Nephron progenitor cell (in vitro differentiated cells): ENCODE measurements around the gene GRIK3.

ENCODE experiments used
- DNase-seq: peaks from one replicate; pipeline ENCODE4 v3.0.0; 2021
- H3K27ac Mint-ChIP-seq: 2 replicates; pipeline ENCODE4 v1.8.0; 2021; ENCODE audit warnings: mild to moderate bottlenecking, moderate library complexity, mixed read lengths
- H3K27me3 Mint-ChIP-seq: 2 replicates; pipeline ENCODE4 v1.8.0; 2021; ENCODE audit warnings: mild to moderate bottlenecking, low read depth, mixed read lengths; ENCODE audit not compliant: poor library complexity
- H3K36me3 Mint-ChIP-seq: 2 replicates; pipeline ENCODE4 v1.8.0; 2021; ENCODE audit warnings: low read depth, mixed read lengths
- H3K4me1 Mint-ChIP-seq: 2 replicates; pipeline ENCODE4 v1.8.0; 2021; ENCODE audit warnings: mixed read lengths
- H3K4me3 Mint-ChIP-seq: 2 replicates; pipeline ENCODE4 v1.8.0; 2021; ENCODE audit warnings: mild to moderate bottlenecking, moderate library complexity, mixed read lengths
- H3K9me3 Mint-ChIP-seq: 2 replicates; pipeline ENCODE4 v1.8.0; 2021; ENCODE audit warnings: mild to moderate bottlenecking, moderate library complexity, mixed read lengths
- TF ChIP-seq, protein P1 (sequence below): fragments of 200-600 bp; sonication (generic); IDR thresholded peaks from 2 replicates; pipeline ENCODE4 v1.5.0; 2021; ENCODE audit warnings: antibody characterized with exemption

The GRIK3 gene

DNA sequence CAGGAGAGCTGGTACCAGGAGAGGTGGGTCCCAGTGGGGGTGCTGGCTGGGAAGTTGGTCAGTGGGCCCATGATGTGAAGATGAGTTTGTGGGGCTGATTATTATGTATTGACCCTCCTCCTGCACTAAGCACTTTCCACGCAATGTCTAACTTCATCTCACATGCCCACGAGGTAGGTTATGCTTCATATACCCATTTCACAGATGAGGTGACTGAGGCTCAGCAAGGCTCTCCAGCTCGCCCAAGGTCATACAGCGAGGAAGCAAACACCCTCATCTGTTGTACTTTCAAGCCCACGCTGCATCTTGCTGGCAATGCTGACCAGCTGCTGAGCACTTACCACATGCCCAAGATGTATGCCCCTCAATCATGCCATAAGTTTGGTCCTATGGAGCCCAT lies 175.8 kb downstream of the GRIK3 start:
- DNase-seq: no peak
- TF ChIP-seq, protein P1, sequence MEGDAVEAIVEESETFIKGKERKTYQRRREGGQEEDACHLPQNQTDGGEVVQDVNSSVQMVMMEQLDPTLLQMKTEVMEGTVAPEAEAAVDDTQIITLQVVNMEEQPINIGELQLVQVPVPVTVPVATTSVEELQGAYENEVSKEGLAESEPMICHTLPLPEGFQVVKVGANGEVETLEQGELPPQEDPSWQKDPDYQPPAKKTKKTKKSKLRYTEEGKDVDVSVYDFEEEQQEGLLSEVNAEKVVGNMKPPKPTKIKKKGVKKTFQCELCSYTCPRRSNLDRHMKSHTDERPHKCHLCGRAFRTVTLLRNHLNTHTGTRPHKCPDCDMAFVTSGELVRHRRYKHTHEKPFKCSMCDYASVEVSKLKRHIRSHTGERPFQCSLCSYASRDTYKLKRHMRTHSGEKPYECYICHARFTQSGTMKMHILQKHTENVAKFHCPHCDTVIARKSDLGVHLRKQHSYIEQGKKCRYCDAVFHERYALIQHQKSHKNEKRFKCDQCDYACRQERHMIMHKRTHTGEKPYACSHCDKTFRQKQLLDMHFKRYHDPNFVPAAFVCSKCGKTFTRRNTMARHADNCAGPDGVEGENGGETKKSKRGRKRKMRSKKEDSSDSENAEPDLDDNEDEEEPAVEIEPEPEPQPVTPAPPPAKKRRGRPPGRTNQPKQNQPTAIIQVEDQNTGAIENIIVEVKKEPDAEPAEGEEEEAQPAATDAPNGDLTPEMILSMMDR: no peak
- H3K4me3 Mint-ChIP-seq: no peak overlapping the region
- no peaks in the 10 kb centered on the region for H3K36me3 Mint-ChIP-seq
- H3K9me3 Mint-ChIP-seq: no peaks in the 10 kb centered on the region
- H3K27ac Mint-ChIP-seq: no peak overlapping the region
- peaks cover 23% of the 10 kb centered on the region for H3K27me3 Mint-ChIP-seq
- H3K4me1 Mint-ChIP-seq: peaks cover 13% of the 10 kb centered on the region

DNA sequence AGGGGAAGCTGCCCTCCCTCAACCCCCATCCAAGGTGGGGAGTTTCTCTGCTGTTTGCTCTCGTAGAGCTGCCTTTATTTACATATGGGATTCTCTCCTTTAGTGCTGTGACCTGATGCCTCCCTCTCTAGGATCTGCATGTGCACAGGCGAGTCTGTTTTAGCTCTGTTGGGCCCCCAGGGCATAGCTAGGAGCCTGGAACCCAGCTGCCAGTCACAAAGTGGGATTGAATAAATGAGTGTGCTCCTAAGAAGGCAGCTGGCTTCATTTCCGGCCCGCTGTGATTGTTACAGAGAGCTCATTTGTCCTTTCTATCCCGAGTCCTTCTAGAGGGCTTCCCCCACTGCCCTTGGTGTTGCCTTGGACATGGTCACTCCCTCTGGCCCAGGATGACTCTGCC lies 176.6 kb downstream of the GRIK3 start:
- no peak overlapping the region for H3K4me3 Mint-ChIP-seq
- no peak overlapping the region for H3K27ac Mint-ChIP-seq
- TF ChIP-seq, protein P1: no peak
- no peaks in the 10 kb centered on the region for H3K36me3 Mint-ChIP-seq
- H3K4me1 Mint-ChIP-seq: peaks cover 13% of the 10 kb centered on the region
- peaks cover 23% of the 10 kb centered on the region for H3K27me3 Mint-ChIP-seq
- DNase-seq: no peak
- H3K9me3 Mint-ChIP-seq: no peaks in the 10 kb centered on the region

DNA sequence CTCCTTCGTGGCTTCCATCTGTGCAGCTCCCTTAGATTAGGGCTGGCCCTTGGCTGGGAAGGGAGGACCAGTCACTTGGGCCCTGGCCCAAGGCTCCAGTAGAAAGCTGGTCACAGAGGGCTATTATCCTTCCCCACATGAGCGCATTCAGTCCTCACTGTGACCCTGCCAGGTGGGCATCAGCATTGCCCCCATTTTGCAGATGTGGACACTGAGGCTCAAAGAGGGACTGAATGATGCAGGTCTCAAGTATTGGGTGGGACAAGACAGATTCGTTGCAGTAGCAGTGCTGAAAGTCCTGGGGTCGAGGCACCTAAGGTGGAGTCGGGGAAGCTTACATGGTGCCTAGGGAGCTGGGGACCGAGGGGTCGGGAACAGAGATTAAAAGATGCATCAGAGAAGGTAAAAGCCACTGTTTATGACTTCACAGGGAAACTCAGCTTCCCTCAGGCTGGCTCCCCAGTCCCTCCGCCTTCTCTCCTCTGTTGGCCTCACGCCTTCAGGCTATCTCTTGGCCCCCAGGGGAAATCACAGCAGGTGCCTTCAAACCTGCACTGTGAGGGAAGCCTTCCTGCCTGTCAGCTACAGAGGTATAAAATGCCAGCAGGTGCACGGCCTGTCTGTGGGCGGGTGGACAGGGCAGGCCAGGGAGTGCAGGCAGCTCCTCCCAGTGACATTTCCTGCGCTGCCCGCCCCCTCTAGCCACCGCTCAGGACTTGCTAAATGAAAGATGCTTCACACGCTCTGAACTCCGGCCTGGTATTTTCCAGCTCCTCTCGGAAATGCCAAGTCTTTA lies 178.4 kb downstream of the GRIK3 start:
- peaks cover 15% of the 10 kb centered on the region for H3K4me1 Mint-ChIP-seq
- H3K4me3 Mint-ChIP-seq: no peak overlapping the region
- H3K27me3 Mint-ChIP-seq: peaks cover 29% of the 10 kb centered on the region
- DNase-seq: peak; percentile 22
- no peaks in the 10 kb centered on the region for H3K36me3 Mint-ChIP-seq
- no peak overlapping the region for H3K27ac Mint-ChIP-seq
- TF ChIP-seq, protein P1: no peak
- H3K9me3 Mint-ChIP-seq: no peaks in the 10 kb centered on the region

DNA sequence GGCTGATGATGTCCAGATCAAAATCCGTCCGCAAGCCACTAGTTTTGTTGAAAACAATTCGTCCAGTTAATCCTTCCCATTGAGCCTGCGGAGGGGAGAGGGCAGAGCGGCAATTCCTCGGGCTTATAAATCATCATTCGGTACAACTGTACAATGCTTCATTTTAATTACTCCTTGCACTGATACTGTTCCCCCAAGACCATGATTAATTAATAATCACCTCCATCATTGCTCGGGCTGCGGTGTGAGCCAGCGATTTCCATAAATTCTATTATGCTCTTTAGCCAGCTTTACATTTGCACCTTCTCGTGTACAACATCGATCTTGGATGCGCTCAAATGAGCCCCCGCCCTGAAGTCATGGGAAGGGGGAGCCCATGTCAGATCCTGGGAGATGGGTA lies 180.7 kb downstream of the GRIK3 start:
- no peaks in the 10 kb centered on the region for H3K9me3 Mint-ChIP-seq
- H3K36me3 Mint-ChIP-seq: no peaks in the 10 kb centered on the region
- no peak overlapping the region for H3K27ac Mint-ChIP-seq
- H3K4me1 Mint-ChIP-seq: peaks cover 24% of the 10 kb centered on the region
- TF ChIP-seq, protein P1: no peak
- no peak overlapping the region for H3K4me3 Mint-ChIP-seq
- H3K27me3 Mint-ChIP-seq: peaks cover 27% of the 10 kb centered on the region
- no peak for DNase-seq

DNA sequence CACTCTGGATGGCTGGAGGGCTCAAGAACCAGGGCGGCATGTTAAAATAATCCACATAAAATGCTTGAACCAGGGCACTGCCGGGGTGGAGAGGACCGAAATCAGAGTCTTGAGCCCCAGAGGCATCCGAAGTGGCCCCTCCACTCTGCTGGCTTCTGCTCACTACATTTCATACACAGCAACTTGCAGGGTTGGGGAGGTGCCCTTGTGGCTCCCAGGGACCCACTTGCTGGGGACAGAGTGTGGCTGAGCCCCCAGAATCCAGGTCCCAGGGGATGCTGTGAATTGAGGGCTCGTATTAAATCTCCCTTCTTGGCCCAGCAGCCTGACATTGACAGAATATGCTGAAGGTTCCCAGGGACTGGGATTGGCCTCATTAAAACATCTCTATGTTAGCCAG lies 181.7 kb downstream of the GRIK3 start:
- peaks cover 23% of the 10 kb centered on the region for H3K27me3 Mint-ChIP-seq
- H3K9me3 Mint-ChIP-seq: no peaks in the 10 kb centered on the region
- no peak overlapping the region for H3K27ac Mint-ChIP-seq
- peaks cover 19% of the 10 kb centered on the region for H3K4me1 Mint-ChIP-seq
- no peak overlapping the region for H3K4me3 Mint-ChIP-seq
- no peak for DNase-seq
- H3K36me3 Mint-ChIP-seq: no peaks in the 10 kb centered on the region
- TF ChIP-seq, protein P1: no peak

DNA sequence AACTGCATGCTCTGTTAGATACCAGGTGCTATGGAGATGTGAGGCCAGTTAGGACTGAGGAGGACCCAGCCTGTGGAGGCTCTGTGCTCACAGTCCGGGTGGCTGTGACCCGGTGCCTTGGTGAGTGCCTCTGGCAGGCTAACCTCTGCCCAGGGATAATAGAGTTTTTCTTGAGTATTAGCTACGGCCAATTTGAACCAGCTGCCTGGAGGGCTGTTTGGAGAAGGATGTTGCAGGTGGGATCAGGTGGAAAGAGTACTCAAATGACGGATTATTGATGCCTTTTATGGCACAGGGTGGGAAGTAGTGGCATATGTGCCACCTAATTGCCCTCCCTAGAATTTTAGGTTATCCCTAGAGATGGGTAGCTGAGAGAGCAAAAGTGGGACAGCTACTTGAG lies 182.7 kb downstream of the GRIK3 start:
- peak overlapping the region; percentile 11 for H3K27ac Mint-ChIP-seq
- TF ChIP-seq, protein P1: no peak
- H3K9me3 Mint-ChIP-seq: no peaks in the 10 kb centered on the region
- DNase-seq: no peak
- no peak overlapping the region for H3K4me3 Mint-ChIP-seq
- H3K27me3 Mint-ChIP-seq: peaks cover 28% of the 10 kb centered on the region
- no peaks in the 10 kb centered on the region for H3K36me3 Mint-ChIP-seq
- peaks cover 19% of the 10 kb centered on the region for H3K4me1 Mint-ChIP-seq
